Thyroid gland (tissue), 4 donors: Measurements from ENCODE around the gene PRPF6. TPM values are rescaled to one million over a fixed set of nuclear protein-coding genes. Genes with fewer than 3 reads are reported as not detected.

Experiments
- DNase-seq, 2 donors: peaks; one replicate each; pipeline ENCODE4 v3.0.0-alpha.2; 2019
- H3K27ac ChIP-seq, 3 donors: fragments of 200-600 bp; sonication (generic); 1 replicate in 2 of 3; 2 replicates in 1 of 3; pipeline ENCODE4 v1.5.1; 2016 to 2019; ENCODE audit warnings: mild to moderate bottlenecking in 1 of 3, moderate library complexity in 1 of 3
- H3K27me3 ChIP-seq: fragments of 200-600 bp; sonication (generic); one replicate; pipeline ENCODE4 v1.5.1; 2019
- H3K36me3 ChIP-seq, 2 donors: fragments of 200-600 bp; sonication (generic); one replicate each; pipeline ENCODE4 v1.5.1; 2016 to 2019
- H3K4me1 ChIP-seq, 2 donors: fragments of 200-600 bp; sonication (generic); one replicate each; pipeline ENCODE4 v1.5.1; 2017 to 2019
- H3K4me3 ChIP-seq, 3 donors: fragments of 200-600 bp; sonication (generic); replicated peaks in 1 of 3; 1 replicate in 2 of 3; 2 replicates in 1 of 3; pipeline ENCODE4 v1.5.1; 2016; ENCODE audit warnings: mild to moderate bottlenecking in 1 of 3
- H3K9me3 ChIP-seq: fragments of 200-600 bp; sonication (generic); one replicate; pipeline ENCODE4 v1.5.1; 2017
- CTCF ChIP-seq, 6 experiments: fragments of 200-600 bp in 3 of 6; fragments of 450-650 bp in 3 of 6; sonication (generic) in 3 of 6; IDR thresholded peaks; one replicate each; pipeline ENCODE4 v1.5.1; 2016 to 2019; ENCODE audit warnings: antibody characterized with exemption in 6 of 6, mild to moderate bottlenecking in 2 of 6, inconsistent platforms in 1 of 6, moderate library complexity in 1 of 6
- POLR2A ChIP-seq, 2 donors: fragments of 450-650 bp; IDR thresholded peaks; one replicate each; pipeline ENCODE4 v1.6.1; 2017; ENCODE audit warnings: antibody characterized with exemption in 2 of 2, mild to moderate bottlenecking in 2 of 2, moderate library complexity in 1 of 2
- WGBS, 2 donors: methylation state at CpG; one replicate each; pipeline ENCODE4 v1.1.5; 2017; 5-methylcytosine and 5-hydroxymethylcytosine counted together
- intact Hi-C: fragments of 100-400 bp; cut with DNase I; formaldehyde crosslinking; loops from one replicate; pipeline ENCODE4 v1.15.1; 2023
- total RNA-seq, 4 donors: library from RNA; depleted of rRNA; stranded (reverse); fragments of >200 nt; gene quantifications; one replicate each; pipeline ENCODE4 v1.2.3, GENCODE V29; 2016

The PRPF6 gene
- total RNA-seq, 4 donors from 2014 or later: 62.8 to 76.2 (median 70.1) TPM

GRCh38 chr20:64025826-64026412 is 45.0 kb downstream of the PRPF6 start:
- Histone ChIP-seq H3K27me3 (no peaks in the 10 kb centered on the region), H3K36me3 (peaks cover 86 to 88% of the 10 kb centered on the region in 2 donors), H3K4me3 (no peak overlapping the region), H3K27ac (no peak overlapping the region), H3K9me3 (no peaks in the 10 kb centered on the region), H3K4me1 (no peaks in the 10 kb centered on the region)
- intact Hi-C loops: no loop called here
- WGBS, 2 donors: 95 to 96% methylated on average over 21 to 29 of the region's 29 CpGs
- TF ChIP-seq CTCF (IDR thresholded peaks at IDR 0.05): no peak
- TF ChIP-seq POLR2A (IDR thresholded peaks at IDR 0.05): no peak
- DNase-seq: no peak

DNA sequence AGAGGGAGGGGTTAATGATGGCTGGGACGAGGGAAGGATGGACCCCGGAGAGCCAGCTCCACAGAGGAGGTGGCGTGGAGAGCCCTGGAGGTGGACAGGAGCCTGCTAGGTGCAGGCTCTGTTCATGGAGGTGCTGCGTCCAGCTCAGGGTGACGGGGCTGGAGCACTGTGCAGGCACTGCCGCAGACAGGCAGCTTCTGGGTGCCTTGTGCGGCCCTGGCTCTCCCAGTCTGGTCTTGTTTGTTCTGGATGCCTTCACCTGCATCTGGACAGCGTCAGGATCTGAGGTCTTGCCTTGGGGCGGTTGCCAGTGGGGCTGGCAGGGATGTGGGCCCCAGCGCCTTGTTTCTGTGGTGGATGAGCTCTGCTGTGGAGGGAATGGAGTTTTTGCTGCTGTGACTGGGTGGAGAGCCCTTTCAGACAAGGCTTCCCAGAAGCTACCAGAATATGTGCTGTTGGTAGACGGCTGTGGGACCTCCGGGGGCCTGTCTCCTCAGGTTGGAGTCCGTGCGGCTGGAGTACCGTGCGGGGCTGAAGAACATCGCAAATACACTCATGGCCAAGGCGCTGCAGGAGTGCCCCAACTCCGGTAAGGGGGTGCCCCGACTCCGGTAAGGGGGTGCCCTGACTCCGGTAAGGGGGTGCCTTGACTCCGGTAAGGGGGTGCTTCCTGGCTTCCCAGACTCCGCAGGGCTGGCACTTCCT is 47.2 kb downstream of the PRPF6 start:
- Histone ChIP-seq H3K4me1 (no peaks in the 10 kb centered on the region), H3K36me3 (peaks cover 81 to 91% of the 10 kb centered on the region in 2 donors), H3K27me3 (no peaks in the 10 kb centered on the region), H3K4me3 (no peak overlapping the region), H3K9me3 (no peaks in the 10 kb centered on the region), H3K27ac (no peak overlapping the region)
- TF ChIP-seq CTCF (IDR thresholded peaks at IDR 0.05): no peak
- 96% methylated on average over 10 to 15 of the region's 24 CpGs for WGBS, 2 donors
- intact Hi-C loops: no loop called here
- no peak for DNase-seq

DNA sequence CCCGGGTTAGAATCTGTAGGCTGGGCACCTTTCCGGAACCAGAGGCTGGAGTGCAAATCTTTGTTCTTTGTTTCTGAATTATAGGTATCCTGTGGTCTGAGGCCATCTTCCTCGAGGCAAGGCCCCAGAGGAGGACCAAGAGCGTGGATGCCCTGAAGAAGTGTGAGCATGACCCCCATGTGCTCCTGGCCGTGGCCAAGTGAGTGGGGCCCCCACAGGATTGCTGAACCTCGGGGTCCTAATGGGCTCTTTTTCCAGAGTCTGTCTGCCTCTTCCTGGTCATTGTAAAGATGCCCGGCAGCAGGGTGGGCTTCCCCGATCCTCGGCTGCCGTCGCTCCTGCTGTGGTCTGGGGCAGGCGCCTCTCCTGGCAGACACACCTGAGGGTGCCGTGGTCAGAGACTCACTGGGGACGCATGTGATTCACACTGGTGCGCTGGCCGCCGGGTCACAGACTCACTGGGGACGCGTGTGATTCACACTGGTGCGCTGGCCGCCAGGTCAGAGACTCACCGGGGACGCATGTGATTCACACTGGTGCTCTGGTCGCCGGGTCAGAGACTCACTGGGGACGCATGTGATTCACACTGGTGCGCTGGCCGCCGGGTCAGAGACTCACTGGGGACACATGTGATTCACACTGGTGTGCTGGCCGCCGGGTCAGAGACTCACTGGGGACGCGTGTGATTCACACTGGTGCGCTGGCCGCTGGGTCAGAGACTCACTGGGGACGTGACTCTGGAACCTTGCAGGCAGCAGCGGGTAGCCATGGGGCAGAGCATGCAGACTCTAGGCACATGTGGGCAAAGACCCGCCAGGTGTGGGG is 48.6 kb downstream of the PRPF6 start:
- intact Hi-C loops: no loop called here
- TF ChIP-seq CTCF (IDR thresholded peaks at IDR 0.05): no peak
- no peak for TF ChIP-seq POLR2A (IDR thresholded peaks at IDR 0.05)
- DNase-seq: no peak
- 93 to 94% methylated on average over 18 to 31 of the region's 38 CpGs for WGBS, 2 donors
- Histone ChIP-seq H3K27me3 (no peaks in the 10 kb centered on the region), H3K4me1 (no peaks in the 10 kb centered on the region), H3K36me3 (peaks cover 78 to 87% of the 10 kb centered on the region in 2 donors), H3K4me3 (no peak overlapping the region), H3K9me3 (no peaks in the 10 kb centered on the region), H3K27ac (no peak overlapping the region)

DNA sequence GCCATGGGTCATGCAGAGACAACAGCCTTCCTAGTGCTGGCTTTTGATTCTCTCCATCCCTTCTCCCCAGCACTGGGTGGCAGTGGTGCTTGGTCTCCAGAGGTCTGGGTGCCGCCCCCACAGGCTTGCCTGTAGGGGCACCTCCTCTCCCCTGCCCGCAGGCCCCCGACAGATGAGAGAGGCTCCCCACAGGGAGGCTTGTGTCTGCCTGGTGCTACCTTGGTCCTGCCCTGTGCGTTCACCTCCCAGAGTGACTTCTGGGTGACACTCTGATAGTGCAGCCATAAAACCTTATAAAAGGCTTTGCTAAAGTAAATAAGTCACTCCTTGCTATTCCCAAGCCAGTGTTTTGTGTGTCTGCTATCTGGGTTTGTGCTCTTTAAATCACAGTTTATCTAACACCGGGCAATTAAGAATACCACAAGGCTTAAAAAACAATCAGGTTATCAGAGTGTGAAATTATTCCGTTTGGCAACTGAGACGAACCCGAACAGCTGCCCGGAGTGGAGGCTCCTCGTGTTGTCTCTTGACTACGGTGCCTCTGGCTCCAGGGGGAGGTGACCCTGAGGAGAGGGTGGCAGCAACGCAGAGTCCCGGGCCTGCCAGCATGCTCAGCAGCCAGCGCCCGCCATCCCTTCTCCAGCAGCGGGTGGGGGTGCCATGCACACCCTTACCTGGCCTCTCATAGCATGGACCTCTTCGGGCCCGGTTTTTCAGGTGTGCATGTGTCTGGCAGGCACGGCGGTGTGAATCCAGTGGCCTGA is 49.6 kb downstream of the PRPF6 start:
- no peak overlapping the region for H3K27ac ChIP-seq
- 86 to 89% methylated on average over 12 to 17 of the region's 20 CpGs for WGBS, 2 donors
- no peaks in the 10 kb centered on the region for H3K27me3 ChIP-seq
- DNase-seq: no peak
- no peaks in the 10 kb centered on the region for H3K4me1 ChIP-seq
- intact Hi-C loops: no loop called here
- no peak overlapping the region for H3K4me3 ChIP-seq
- H3K9me3 ChIP-seq: no peaks in the 10 kb centered on the region
- peaks cover 67 to 76% of the 10 kb centered on the region in 2 donors for H3K36me3 ChIP-seq
- TF ChIP-seq POLR2A (IDR thresholded peaks at IDR 0.05): no peak
- no peak for TF ChIP-seq CTCF (IDR thresholded peaks at IDR 0.05)
